PC-3 (cell line): ENCODE data around the gene LAMTOR3.

Experiments used
- CTCF ChIP-seq: fragments of 300-600 bp; sonication (generic); conservative IDR thresholded peaks from 2 replicates; pipeline ENCODE4 v1.5.1; 2017; ENCODE audit warnings: antibody characterized with exemption, low read depth, mild to moderate bottlenecking, low read length
- EZH2 ChIP-seq: fragments of 300-600 bp; sonication (generic); IDR thresholded peaks from one replicate; pipeline ENCODE4 v1.6.1; 2017; ENCODE audit warnings: antibody characterized with exemption, mild to moderate bottlenecking, low read length; ENCODE audit not compliant: unreplicated experiment
- EZH2phosphoT487 ChIP-seq: fragments of 300-600 bp; sonication (generic); IDR thresholded peaks from 2 replicates; pipeline ENCODE4 v1.6.1; 2018; ENCODE audit warnings: mild to moderate bottlenecking, antibody characterized with exemption, low read length, borderline replicate concordance

- no peak for TF ChIP-seq CTCF
- no peak for TF ChIP-seq EZH2phosphoT487
- TF ChIP-seq EZH2: no peak
Measured at GRCh38 chr4:99855678-99856077, 38.5 kb downstream of the LAMTOR3 start.
